Stimulated activated CD8-positive, alpha-beta memory T cell treated with anti-CD3 and anti-CD28 coated beads, Interleukin-4, amount 100 ng/mL, for 48 hours (primary cell): ENCODE measurements around the gene GNL2.

Source experiments
- DNase-seq: peaks from one replicate; pipeline ENCODE4 v3.0.0-alpha.2; 2020

The GNL2 gene

GRCh38 chr1:37595440-37596181 lies at the start of gene GNL2:
Gene GNL2, minus strand, starts transcription at chr1:37595937. Its CDS starts 115 bp downstream, at chr1:37595822.
- DNase-seq = peak; percentile 98

DNA sequence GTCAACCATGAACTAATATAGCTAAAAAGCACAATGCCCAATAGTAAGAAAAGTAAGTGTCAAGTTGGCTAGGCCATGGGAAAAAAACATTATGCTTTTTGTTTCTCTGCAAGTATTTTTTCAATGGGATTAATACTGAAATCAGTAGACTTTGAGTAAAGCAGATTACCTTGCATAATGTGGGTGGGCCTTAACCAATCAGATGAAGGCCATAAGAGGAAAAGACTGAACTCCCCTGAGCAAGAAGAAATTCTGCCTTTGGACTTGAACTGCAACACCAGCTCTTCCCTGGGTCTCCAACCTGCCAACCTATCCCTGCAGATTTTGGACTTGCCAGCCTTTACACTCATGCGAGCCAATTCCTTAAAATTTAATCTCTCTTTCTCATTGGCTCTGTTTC lies 45.3 kb upstream of the GNL2 start:
- DNase-seq = no peak

DNA sequence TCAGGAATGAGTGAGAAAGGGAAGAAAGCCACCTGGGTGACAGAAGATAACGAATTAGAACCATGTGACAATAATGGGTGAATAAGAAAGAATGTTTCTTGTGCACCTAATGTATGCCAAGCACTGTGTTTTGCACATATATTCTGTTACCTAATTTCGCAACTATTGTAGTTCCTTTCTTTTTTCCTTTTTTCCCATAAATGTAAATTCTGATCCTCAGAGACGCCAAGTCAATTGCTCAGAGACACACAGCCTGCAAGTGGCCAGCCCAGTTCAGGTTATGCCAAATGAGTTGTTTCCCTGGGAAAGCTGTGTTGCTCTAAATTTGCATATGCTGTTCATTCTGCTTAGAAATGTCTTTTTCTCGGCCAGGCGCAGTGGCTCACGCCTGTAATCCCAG lies 40.7 kb upstream of the GNL2 start:
- DNase-seq = no peak

- DNase-seq = no peak
Measured at GRCh38 chr1:37634992-37635902, 39.5 kb upstream of the GNL2 start.

DNA sequence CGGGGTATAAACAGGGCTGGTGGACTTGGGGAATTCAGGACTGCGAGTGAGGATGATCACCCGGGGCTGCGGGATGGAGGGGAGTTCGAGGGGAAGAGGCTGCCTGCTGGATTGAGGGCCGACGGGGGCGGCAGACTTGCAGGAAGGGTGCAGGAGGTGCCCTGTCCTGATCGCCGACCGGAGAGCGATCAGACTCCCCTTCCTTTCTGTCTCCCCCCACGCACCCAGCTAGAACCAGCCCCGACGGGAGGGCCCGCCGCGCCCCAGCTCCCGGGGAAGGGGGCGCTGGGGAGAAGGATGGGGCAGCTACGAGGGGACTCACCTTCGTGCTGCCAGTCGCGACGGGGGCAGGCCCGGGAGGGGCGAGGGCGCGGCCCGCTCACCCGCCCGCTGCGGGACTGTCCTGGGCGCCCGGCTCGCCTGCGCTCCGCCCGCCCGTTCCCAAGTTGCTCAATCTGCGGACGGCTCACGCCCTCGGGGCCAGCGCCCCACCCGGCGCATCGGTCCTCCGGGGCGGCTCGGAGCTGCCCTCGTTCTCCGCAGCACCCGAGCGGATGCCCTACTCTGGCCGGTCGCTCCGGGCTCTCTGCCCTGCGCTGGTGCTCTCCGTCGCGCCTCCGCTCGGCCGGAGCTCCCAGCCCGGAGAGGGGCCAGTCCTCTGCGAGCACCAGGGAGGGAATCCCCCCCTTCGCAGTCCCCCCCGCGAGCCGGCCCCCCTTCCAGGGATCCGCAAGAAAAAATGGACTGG lies 38.7 kb upstream of the GNL2 start, which contains the start of gene RSPO1:
TSS of gene RSPO1 (minus strand) at position 649 of the 748 bp plus-strand sequence. CDS start 5,231 bp downstream, outside the sequence.
- DNase-seq = no peak

DNA sequence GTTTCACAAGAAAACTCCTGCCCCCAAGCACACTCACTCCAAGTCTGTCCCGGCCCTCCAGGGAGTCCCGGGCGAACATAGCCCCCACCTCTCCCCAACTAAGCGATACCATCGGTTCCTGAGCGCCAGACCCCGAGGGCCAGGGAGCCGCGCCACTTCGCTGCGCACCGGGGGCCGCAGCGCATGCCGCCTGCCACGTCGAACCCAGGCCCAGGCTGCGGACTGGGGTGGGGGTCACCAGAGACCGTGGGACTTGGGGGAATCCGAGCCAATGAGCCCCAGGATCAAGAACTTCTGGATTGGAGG lies 38.2 kb upstream of the GNL2 start:
- DNase-seq = no peak

GRCh38 chr1:37633040-37633937 lies 37.6 kb upstream of the GNL2 start:
- no peak for DNase-seq

DNA sequence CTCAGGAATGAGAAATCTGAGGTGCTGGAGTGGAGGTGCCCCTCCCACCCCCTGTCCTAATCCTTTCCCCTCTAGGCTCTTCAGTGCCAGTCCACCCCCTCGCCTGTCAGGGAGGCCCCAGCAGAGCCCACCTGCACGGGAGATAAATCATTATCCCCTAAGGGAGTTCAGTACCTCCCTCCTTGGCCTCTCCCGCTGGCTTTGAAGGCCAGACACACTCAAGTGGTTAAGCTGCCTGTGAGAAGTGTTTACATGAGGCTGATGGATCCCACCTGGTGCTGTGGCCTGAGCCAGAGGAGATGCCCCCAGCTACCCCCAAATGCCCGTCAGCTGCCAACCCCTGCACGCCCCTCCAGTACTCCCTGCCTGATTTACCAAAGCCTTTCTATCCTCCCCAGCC lies 35.3 kb upstream of the GNL2 start:
- DNase-seq = no peak

DNA sequence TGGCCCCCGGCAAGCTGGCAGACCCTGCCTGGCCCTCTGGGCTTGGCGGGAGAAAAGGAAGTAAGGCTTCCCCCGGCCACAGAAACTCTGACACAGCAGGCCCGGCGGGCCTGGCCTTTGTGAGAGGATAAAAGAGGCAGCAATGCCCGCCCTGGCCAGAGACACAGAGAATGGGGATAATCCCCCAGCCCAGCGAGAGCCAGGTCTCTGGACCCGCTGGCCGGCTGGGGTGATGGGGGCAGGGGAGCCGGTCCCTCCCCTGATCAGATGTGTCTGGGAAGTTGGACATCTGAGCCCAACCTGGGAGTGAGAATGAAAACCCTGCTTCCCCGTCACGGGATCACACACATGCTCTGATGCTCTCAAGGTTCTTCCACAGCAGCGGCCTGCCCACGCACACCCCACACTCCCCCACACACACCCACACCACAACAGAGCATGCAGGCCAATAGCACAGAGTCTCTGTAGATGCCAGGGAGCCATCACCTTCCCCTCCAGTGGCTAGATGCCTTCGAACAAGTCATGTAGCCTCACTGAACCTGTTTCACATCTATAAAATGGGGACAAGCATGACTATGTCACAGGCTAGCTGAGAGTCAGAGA lies 34.8 kb upstream of the GNL2 start:
- DNase-seq = no peak

DNA sequence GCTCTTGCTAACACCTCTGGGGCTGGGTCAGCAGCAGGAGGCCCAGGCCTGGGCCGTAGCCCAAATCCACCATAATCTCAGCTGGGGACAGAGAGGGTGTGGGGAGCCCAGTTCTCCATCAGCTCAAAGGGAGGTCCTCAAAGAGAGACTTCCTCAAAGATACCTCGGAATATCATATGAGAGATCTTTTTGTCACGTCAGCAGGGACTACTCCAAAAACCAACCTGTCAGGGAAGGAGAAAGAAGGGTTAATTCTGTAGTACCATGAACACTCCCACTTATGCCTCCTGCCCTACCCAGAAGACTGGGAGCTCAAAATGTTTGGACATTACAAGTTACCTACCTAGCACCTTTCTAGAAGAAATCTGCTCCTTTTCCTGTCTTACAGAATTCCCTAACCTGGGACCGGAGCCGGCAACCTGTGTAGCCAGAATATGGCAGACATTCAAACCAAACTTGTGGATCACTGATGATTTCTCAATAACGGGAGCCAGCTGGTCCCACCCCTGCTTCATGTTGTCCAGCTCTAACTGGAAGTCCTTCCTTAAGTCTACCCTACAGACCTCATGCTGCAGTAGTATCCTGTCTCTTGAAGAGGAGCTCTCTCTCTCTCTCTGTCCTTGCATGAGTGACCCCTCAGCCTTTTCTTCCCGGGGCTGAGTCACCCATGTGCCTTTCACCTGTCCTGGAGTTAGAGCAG lies 34.1 kb upstream of the GNL2 start:
- no peak for DNase-seq

DNA sequence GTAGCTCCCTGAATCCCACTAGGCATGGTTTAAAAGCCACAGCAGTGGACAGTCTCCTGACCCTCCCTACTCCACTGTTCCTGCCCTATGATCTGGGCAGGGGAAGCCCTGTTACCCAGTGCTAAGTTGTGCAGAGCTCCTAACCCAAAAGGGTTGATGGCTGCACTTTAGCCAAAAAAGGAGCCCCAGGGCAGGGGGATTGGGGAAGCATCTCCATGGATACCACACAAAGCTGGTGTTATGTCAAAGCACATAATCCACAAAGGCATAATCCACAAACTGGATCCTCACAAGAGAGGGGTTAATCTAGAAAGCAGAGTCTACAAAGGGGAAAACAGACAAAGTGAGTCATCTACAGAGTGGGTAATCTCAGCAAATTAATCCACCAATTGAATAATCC lies 33.3 kb upstream of the GNL2 start:
- DNase-seq = no peak

DNA sequence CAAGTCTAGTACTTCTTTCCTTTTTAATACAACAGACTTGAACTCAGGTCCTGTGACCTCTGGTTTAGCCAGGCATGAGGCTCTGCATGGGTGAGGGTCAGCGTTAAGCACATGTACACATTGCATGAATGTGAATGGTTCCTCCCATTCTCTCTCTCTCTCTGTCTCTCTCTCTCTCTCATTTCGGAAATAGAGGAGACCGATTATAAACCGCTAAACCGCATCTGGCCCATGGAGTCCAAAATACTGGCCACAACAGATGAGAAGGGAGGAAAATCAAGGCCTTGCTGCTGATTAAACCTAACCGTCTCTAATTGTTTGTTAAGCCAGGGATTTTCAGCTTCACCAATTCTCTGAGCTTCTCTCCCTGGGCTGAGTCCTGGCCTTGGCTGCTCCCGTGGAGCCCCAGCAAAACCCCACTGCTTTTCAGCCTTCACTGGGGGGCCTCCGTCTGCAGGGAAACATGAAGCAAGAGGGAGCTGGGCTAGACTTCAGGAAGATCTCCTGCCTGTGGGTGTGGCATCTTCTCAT lies 32.4 kb upstream of the GNL2 start:
- no peak for DNase-seq

GRCh38 chr1:37622131-37622530 lies 26.4 kb upstream of the GNL2 start:
- no peak for DNase-seq

DNA sequence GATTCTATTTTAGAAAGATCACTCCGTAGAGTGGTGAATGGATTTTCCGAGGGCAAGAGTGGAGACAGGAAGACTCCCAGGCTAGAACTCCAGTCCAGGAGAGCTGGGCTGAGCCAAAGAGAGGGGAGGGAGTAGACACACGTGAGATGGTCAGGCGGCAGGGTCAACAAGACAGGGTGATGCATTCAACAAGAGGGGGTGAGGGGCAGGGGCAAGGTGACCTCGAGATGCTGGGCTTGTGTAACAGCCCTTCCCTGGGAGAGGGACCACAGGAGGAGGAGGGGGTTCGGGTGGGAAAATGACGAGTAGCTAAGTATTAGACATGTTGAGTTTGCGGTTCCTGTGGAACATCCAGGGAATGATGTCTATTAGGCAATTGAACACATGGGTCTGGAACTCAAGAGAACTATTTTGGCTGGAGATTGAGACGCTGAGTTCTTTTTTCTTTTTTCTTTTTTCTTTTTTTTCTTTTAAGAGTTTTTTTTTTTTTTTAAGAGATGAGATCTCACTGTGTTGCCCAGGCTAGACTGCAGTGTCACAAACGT lies 25.7 kb upstream of the GNL2 start:
- no peak for DNase-seq

- DNase-seq = no peak
Measured at GRCh38 chr1:37620707-37621106, 25.0 kb upstream of the GNL2 start.

DNA sequence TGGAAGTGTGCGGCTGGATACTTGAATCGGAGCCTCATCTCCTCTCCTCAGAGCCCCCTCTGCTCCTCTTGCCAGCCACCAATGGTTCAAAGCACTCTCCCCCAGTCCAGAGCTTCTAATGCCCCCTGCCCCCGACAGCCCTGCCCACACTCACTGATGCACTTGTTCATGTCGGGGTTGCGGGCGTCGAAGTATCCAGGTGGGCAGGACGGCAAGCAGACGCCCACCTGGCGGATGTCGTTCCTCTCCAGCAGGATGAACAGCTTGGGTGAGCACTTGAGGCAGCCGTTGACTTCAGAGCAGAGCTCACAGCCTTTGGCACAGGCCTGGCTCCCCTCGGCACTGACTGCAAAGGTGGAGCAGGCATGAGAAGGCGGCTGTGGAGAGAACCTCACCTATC lies 20.6 kb upstream of the GNL2 start:
- DNase-seq = no peak

DNA sequence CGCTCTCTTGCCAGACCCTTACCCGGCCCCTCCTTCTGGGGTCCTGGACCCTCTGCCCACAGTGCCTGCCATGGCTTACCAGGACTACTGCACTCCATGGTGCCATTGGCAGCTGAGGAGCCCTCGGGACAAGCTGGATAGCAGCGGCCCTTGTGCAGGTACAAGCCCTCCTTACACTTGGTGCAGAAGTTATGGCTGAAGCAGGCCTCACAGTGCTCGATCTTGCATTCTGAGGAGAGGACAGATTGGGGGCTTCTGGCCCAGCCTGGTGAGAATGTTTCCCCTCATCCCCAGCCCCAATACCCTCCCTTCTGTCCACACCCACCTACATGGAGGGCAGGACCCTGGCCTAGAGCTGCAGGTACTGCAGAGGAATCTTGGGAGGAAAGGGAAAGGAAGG lies 18.4 kb upstream of the GNL2 start:
- no peak for DNase-seq

- no peak for DNase-seq
Measured at GRCh38 chr1:37612186-37612585, 16.4 kb upstream of the GNL2 start.

DNA sequence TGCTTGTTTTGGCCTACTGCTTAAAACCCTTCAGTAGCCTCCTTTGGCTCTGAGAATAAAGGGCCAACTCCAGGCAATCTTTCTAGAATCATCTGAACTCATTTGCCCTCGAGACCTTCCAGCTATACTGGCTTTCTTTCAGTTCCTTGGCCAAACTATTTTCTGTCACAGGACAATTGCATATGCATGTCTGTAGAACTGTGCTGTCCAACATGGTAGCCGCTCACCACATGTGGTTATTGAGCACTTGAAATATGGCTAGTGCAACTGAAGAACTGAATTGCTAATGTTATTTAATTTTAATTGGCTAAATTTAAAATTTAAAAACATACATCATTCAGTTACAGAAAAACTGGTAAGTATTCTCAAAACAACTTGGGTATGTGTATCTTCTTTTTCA lies 14.3 kb upstream of the GNL2 start:
- DNase-seq = no peak

DNA sequence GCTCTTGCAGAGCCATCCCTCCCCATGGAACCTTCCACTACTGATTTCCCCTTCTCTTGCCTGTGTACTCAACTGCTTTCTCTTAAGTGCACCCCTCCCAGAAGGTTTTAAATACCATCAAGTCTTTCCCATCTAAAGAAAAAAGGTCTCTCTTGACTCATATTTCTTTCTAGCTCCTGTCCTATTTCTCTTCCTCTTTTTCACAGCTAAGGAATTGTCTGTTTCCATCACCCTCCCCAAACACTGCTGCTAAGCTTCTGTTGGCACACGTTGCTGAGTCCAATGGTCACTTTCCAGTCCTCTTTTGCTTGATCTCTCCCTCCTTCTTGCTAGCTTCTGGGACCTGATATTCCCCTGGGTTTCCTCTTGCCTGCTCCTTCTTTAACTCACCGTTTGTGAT lies 13.3 kb upstream of the GNL2 start:
- DNase-seq = no peak
